Measurements from ENCODE around the gene RAB22A.

- TF ChIP-seq EZH2 (IDR thresholded peaks at IDR 0.05) (no peak), EZH2phosphoT487 (IDR thresholded peaks at IDR 0.05) (no peak)
- TF ChIP-seq, protein P1, sequence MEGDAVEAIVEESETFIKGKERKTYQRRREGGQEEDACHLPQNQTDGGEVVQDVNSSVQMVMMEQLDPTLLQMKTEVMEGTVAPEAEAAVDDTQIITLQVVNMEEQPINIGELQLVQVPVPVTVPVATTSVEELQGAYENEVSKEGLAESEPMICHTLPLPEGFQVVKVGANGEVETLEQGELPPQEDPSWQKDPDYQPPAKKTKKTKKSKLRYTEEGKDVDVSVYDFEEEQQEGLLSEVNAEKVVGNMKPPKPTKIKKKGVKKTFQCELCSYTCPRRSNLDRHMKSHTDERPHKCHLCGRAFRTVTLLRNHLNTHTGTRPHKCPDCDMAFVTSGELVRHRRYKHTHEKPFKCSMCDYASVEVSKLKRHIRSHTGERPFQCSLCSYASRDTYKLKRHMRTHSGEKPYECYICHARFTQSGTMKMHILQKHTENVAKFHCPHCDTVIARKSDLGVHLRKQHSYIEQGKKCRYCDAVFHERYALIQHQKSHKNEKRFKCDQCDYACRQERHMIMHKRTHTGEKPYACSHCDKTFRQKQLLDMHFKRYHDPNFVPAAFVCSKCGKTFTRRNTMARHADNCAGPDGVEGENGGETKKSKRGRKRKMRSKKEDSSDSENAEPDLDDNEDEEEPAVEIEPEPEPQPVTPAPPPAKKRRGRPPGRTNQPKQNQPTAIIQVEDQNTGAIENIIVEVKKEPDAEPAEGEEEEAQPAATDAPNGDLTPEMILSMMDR (IDR thresholded peaks at IDR 0.05): no peak
These were observed 35.1 kb upstream of the RAB22A start for GRCh38 chr20:58274384-58274783.
